Measurements from ENCODE around the gene TAX1BP3. TPM values are rescaled to one million over a fixed set of nuclear protein-coding genes. Genes with fewer than 3 reads are reported as not detected.

TAX1BP3 gene
- total RNA-seq, 1 experiment from 2014 or later, result 147 TPM

DNA sequence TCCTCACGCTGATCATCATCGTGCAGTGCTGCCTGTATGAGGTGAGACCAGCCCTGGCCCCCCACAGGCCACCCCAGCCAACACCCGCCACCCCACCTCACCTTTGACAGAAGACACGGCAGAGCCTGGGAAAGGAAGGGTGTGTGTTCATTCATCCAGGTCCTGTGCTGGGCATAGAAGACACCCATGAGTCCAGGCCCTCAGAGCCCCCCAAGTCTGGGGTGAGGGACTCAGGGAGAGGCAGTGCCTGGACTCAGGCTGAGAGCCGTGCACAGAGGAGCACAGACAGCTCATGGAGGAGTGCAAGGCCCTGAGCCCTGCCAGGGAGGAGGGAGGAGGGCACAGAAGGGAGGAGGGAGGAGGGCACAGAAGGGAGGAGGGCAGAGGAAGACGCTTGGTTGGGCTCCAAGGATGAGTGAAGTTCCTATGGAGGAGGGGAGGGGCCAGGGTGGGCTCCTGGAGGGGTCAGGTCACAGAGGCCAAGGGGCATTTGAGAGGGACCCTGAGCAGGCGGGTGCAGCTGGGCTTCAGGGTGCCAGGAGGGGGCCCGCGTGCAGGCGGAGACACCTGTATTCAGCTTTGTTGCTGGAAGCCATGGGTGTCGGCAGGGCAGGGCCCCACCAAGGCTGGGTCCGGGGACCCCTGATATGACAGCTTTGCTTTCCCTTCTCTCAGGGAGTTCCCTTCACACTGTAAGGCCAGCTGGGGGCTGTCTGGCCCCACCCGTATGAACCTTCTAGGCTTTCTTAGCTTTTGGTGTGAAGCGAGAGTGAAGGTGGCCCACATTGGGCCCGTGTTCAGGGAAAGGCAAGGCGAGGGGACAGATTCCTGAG lies 11.4 kb downstream of the TAX1BP3 start:
- Histone ChIP-seq H3K27ac (no peak overlapping the region), H3K9me3 (ENCODE audit: insufficient read depth, low read depth) (no peaks in the 10 kb centered on the region), H3K4me2 (no peak overlapping the region), H3K4me1 (replicated peaks; ENCODE audit: insufficient read depth) (peaks cover 11% of the 10 kb centered on the region), H3K79me2 (ENCODE audit: low read depth) (no peaks in the 10 kb centered on the region), H3K27me3 (ENCODE audit: insufficient read depth, low read depth) (no peaks in the 10 kb centered on the region), H2AFZ (no peak overlapping the region), H3K36me3 (ENCODE audit: low read depth) (no peaks in the 10 kb centered on the region), H3F3A (ENCODE audit: insufficient read depth, low read depth) (peaks cover 14% of the 10 kb centered on the region; the same call in 1 of the 2 replicates), H4K20me1 (ENCODE audit: insufficient read depth) (0 out of 2 replicates have a peak, but pooled peaks cover 4% of the 10 kb centered on the region), H3K4me3 (no peak overlapping the region), H3K9me2 (ENCODE audit: insufficient read depth) (no peaks in the 10 kb centered on the region)
- DNase-seq, result no peak
- ChIA-PET CTCF (no interaction called here), POLR2A (ENCODE audit: unreplicated experiment) (no interaction called here)
- no TSS peak for BruUV-seq (replicated peaks)
- intact Hi-C loops (cut with micrococcal nuclease; ENCODE audit: unreplicated experiment), result no loop called here
- TF ChIP-seq CTCF (conservative IDR thresholded peaks at IDR 0.05) (no peak), EZH2 (IDR thresholded peaks at IDR 0.05; ENCODE audit: low read depth) (no peak)

DNA sequence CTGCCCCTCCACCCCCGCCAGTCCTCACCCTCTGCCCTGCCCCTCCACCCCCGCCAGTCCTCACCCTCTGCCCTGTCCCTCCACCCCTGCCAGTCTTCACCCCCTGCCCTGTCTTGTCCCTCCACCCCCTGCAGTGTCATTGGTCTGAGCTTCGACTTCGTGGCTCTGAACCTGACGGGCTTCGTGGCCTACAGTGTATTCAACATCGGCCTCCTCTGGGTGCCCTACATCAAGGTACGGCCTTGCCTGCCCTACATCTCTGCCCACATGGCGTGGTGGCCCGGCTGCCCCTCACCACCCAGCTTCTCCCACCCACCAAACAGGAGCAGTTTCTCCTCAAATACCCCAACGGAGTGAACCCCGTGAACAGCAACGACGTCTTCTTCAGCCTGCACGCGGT lies 12.0 kb downstream of the TAX1BP3 start:
- TF ChIP-seq CTCF (conservative IDR thresholded peaks at IDR 0.05), result no peak
- no peak for TF ChIP-seq EZH2 (IDR thresholded peaks at IDR 0.05; ENCODE audit: low read depth)
- BruUV-seq (replicated peaks), result no TSS peak
- POLR2A ChIA-PET (ENCODE audit: unreplicated experiment), result no interaction called here

GRCh38 chr17:3655766-3656165 lies 12.6 kb downstream of the TAX1BP3 start:
- Histone ChIP-seq H3K27ac (no peak overlapping the region), H3K79me2 (ENCODE audit: low read depth) (no peaks in the 10 kb centered on the region), H3K36me3 (ENCODE audit: low read depth) (no peaks in the 10 kb centered on the region), H3F3A (ENCODE audit: insufficient read depth, low read depth) (peaks cover 10% of the 10 kb centered on the region; the same call in 1 of the 2 replicates), H3K4me3 (no peak overlapping the region), H4K20me1 (ENCODE audit: insufficient read depth) (0 out of 2 replicates have a peak, but pooled peaks cover 4% of the 10 kb centered on the region), H3K27me3 (ENCODE audit: insufficient read depth, low read depth) (no peaks in the 10 kb centered on the region), H3K4me2 (no peak overlapping the region), H3K4me1 (replicated peaks; ENCODE audit: insufficient read depth) (peaks cover 11% of the 10 kb centered on the region), H3K9me2 (ENCODE audit: insufficient read depth) (no peaks in the 10 kb centered on the region), H2AFZ (no peak overlapping the region), H3K9me3 (ENCODE audit: insufficient read depth, low read depth) (no peaks in the 10 kb centered on the region)
- ChIA-PET CTCF (no interaction called here), POLR2A (ENCODE audit: unreplicated experiment) (no interaction called here)
- no TSS peak for BruUV-seq (replicated peaks)
- TF ChIP-seq CTCF (conservative IDR thresholded peaks at IDR 0.05) (no peak), EZH2 (IDR thresholded peaks at IDR 0.05; ENCODE audit: low read depth) (no peak)
- intact Hi-C loops (cut with micrococcal nuclease; ENCODE audit: unreplicated experiment), result no loop called here
- no peak for DNase-seq

More for the DNA sequence above, 12.0 kb downstream of the TAX1BP3 start:
- Histone ChIP-seq H2AFZ (no peak overlapping the region), H3K79me2 (ENCODE audit: low read depth) (no peaks in the 10 kb centered on the region), H3K9me2 (ENCODE audit: insufficient read depth) (no peaks in the 10 kb centered on the region), H3K9me3 (ENCODE audit: insufficient read depth, low read depth) (no peaks in the 10 kb centered on the region), H4K20me1 (ENCODE audit: insufficient read depth) (0 out of 2 replicates have a peak, but pooled peaks cover 4% of the 10 kb centered on the region), H3F3A (ENCODE audit: insufficient read depth, low read depth) (peaks cover 14% of the 10 kb centered on the region; the same call in 1 of the 2 replicates), H3K4me1 (replicated peaks; ENCODE audit: insufficient read depth) (peaks cover 11% of the 10 kb centered on the region), H3K27me3 (ENCODE audit: insufficient read depth, low read depth) (no peaks in the 10 kb centered on the region), H3K27ac (no peak overlapping the region), H3K4me3 (no peak overlapping the region), H3K4me2 (no peak overlapping the region), H3K36me3 (ENCODE audit: low read depth) (no peaks in the 10 kb centered on the region)
- intact Hi-C loops (cut with micrococcal nuclease; ENCODE audit: unreplicated experiment), result no loop called here
- CTCF ChIA-PET, result no interaction called here
- DNase-seq, result no peak

Data from PC-9 (cell line).